Stimulated activated CD4-positive, alpha-beta T cell treated with anti-CD3 and anti-CD28 coated beads, Interleukin-12 subunit alpha, Interleukin-12 subunit beta, amount 100 ng/mL, for 4 hours (primary cell): Measurements from ENCODE around the gene BICD1.

ENCODE experiments used
- DNase-seq: peaks from one replicate; pipeline ENCODE4 v3.0.0-alpha.2; 2020

BICD1 gene

GRCh38 chr12:32285489-32285888 is 178.8 kb downstream of the BICD1 start:
- DNase-seq: no peak

- no peak for DNase-seq
These were observed 183.8 kb downstream of the BICD1 start for GRCh38 chr12:32290411-32290810.

GRCh38 chr12:32292151-32292550 is 185.5 kb downstream of the BICD1 start:
- DNase-seq: no peak

GRCh38 chr12:32293808-32294419 is 187.3 kb downstream of the BICD1 start:
- no peak for DNase-seq

GRCh38 chr12:32296567-32296966 is 189.9 kb downstream of the BICD1 start:
- DNase-seq: no peak

GRCh38 chr12:32298917-32299316 is 192.3 kb downstream of the BICD1 start:
- DNase-seq: no peak

GRCh38 chr12:32301216-32301615 is 194.6 kb downstream of the BICD1 start:
- DNase-seq: no peak

GRCh38 chr12:32302218-32303173 is 195.8 kb downstream of the BICD1 start:
- no peak for DNase-seq

GRCh38 chr12:32303174-32303549 is 196.5 kb downstream of the BICD1 start:
- no peak for DNase-seq

GRCh38 chr12:32305163-32305562 is 198.5 kb downstream of the BICD1 start:
- DNase-seq: no peak

- DNase-seq: no peak
These were observed 200.7 kb downstream of the BICD1 start for GRCh38 chr12:32307326-32307725.

GRCh38 chr12:32309811-32310736 is 203.4 kb downstream of the BICD1 start:
- no peak for DNase-seq

GRCh38 chr12:32312049-32312670 is 205.5 kb downstream of the BICD1 start:
- no peak for DNase-seq

- DNase-seq: no peak
These were observed 215.7 kb downstream of the BICD1 start for GRCh38 chr12:32322354-32322753.

GRCh38 chr12:32331133-32331532 is 224.5 kb downstream of the BICD1 start:
- no peak for DNase-seq

- no peak for DNase-seq
These were observed 225.8 kb downstream of the BICD1 start for GRCh38 chr12:32332446-32332845.

GRCh38 chr12:32334371-32334777 is 227.7 kb downstream of the BICD1 start:
- no peak for DNase-seq

GRCh38 chr12:32336261-32336660 is 229.6 kb downstream of the BICD1 start:
- no peak for DNase-seq

- no peak for DNase-seq
These were observed 236.8 kb downstream of the BICD1 start for GRCh38 chr12:32343496-32343895.

GRCh38 chr12:32344047-32344446 is 237.4 kb downstream of the BICD1 start:
- DNase-seq: no peak

GRCh38 chr12:32353540-32353939 is 246.9 kb downstream of the BICD1 start:
- no peak for DNase-seq

GRCh38 chr12:32357601-32358249 is 251.1 kb downstream of the BICD1 start:
- DNase-seq: no peak
